H1 (cell line): ENCODE measurements around the gene ZFP57. TPM values are rescaled to one million over a fixed set of nuclear protein-coding genes. Genes with fewer than 3 reads are reported as not detected.

Experiments used
- CTCF ChIA-PET: fragments of 300-600 bp; sonication (Branson Sonifier 250); formaldehyde crosslinking; loops from one replicate; lab custom pipeline; 2021; ENCODE audit not compliant: partially characterized antibody; lab: Charles Lee
- POLR2A ChIA-PET: fragments of 300-600 bp; sonication (Branson Sonifier 250); formaldehyde crosslinking; loops from one replicate; lab custom pipeline; 2021; ENCODE audit warnings: inconsistent platforms; ENCODE audit not compliant: partially characterized antibody; lab: Charles Lee
- DNase-seq, 2 experiments: peaks; one replicate each; pipeline versions ENCODE4 v3.0.0 to v3.0.0-alpha.2; 2010 to 2022; ENCODE audit warnings: low spot score in 2 of 2, low read depth in 1 of 2, mixed read lengths in 1 of 2
- FAIRE-seq: peaks from 2 replicates; lab custom pipeline; 2011; peaks lifted over from hg19 to GRCh38; lab: Jason Lieb, UNC
- H2AFZ ChIP-seq: 2 replicates; pipeline ENCODE4 v1.8.1; 2012; ENCODE audit warnings: low read length, inconsistent platforms
- H2AK5ac ChIP-seq: 2 replicates; pipeline ENCODE4 v1.6.1; 2013; ENCODE audit warnings: low read depth, low read length
- H2BK120ac ChIP-seq: replicated peaks from 2 replicates; pipeline ENCODE3; 2013; ENCODE audit warnings: low read depth, low read length, inconsistent platforms
- H2BK12ac ChIP-seq: 2 replicates; pipeline ENCODE4 v1.6.1; 2013; ENCODE audit warnings: low read depth, low read length
- H2BK15ac ChIP-seq: 2 replicates; pipeline ENCODE4 v1.6.1; 2013; ENCODE audit warnings: low read length
- H2BK20ac ChIP-seq: 2 replicates; pipeline ENCODE4 v1.6.1; 2013; ENCODE audit warnings: low read length
- H2BK5ac ChIP-seq: 2 replicates; pipeline ENCODE4 v1.6.1; 2013; ENCODE audit warnings: low read depth, low read length
- H3K14ac ChIP-seq: 2 replicates; pipeline ENCODE4 v1.6.1; 2013; ENCODE audit warnings: inconsistent platforms; ENCODE audit not compliant: insufficient read length
- H3K18ac ChIP-seq: 2 replicates; pipeline ENCODE4 v1.6.1; 2013; ENCODE audit warnings: low read length; ENCODE audit errors: extremely low read depth
- H3K23ac ChIP-seq: 2 replicates; pipeline ENCODE4 v1.6.1; 2013; ENCODE audit warnings: inconsistent platforms; ENCODE audit not compliant: insufficient read length
- H3K23me2 ChIP-seq: 2 replicates; pipeline ENCODE4 v1.6.1; 2013; ENCODE audit warnings: low read depth, low read length
- H3K27ac ChIP-seq: 2 replicates; pipeline ENCODE4 v1.6.1; 2011; ENCODE audit warnings: low read depth, low read length, inconsistent platforms
- H3K27me3 ChIP-seq, 4 experiments: replicated peaks in 1 of 4; 1 replicate in 1 of 4; 2 replicates in 3 of 4; pipeline versions ENCODE4 v1.6.1 to v1.8.1; 2011 to 2013; ENCODE audit warnings: low read length in 3 of 4, mild to moderate bottlenecking in 3 of 4, inconsistent platforms in 2 of 4, mixed read lengths in 2 of 4, moderate library complexity in 1 of 4; ENCODE audit not compliant: control insufficient read depth in 3 of 4, insufficient read depth in 3 of 4; ENCODE audit errors: extremely low read depth in 1 of 4
- H3K36me3 ChIP-seq, 4 experiments: 2 replicates each; pipeline versions ENCODE4 v1.6.1 to v1.8.1; 2011 to 2013; ENCODE audit warnings: mild to moderate bottlenecking in 4 of 4, low read length in 3 of 4, moderate library complexity in 2 of 4, control low read depth in 1 of 4, inconsistent platforms in 1 of 4; ENCODE audit not compliant: insufficient read depth in 4 of 4, control insufficient read depth in 2 of 4
- H3K4ac ChIP-seq: replicated peaks from 2 replicates; pipeline ENCODE3; 2013; ENCODE audit warnings: low read length, low read depth, mixed read lengths, inconsistent platforms; ENCODE audit not compliant: insufficient read length
- H3K4me1 ChIP-seq, 4 experiments: replicated peaks in 1 of 4; 1 replicate in 1 of 4; 2 replicates in 3 of 4; pipeline versions ENCODE4 v1.6.1 to v1.8.1; 2011 to 2013; ENCODE audit warnings: low read length in 3 of 4, inconsistent platforms in 2 of 4, mixed read lengths in 1 of 4; ENCODE audit not compliant: insufficient read depth in 4 of 4, control insufficient read depth in 3 of 4
- H3K4me2 ChIP-seq, 2 experiments: 2 replicates each; pipeline versions ENCODE4 v1.6.1 to v1.8.1; 2011 to 2013; ENCODE audit warnings: low read depth in 2 of 2, low read length in 2 of 2, control low read depth in 1 of 2, inconsistent platforms in 1 of 2, mild to moderate bottlenecking in 1 of 2; ENCODE audit not compliant: insufficient read depth in 1 of 2
- H3K4me3 ChIP-seq, 4 experiments: fragments of 200-600, 300-600 bp in 1 of 4; sonication (generic), shearing (Covaris generic), sonication (Bioruptor Twin) in 1 of 4; 2 replicates each; pipeline versions ENCODE4 v1.5.1 to v1.8.1; 2011 to 2016; ENCODE audit warnings: low read length in 4 of 4, low read depth in 3 of 4, control low read depth in 2 of 4, inconsistent platforms in 2 of 4, mild to moderate bottlenecking in 2 of 4, mixed read lengths in 1 of 4, moderate library complexity in 1 of 4; ENCODE audit not compliant: insufficient read depth in 2 of 4; ENCODE audit errors: extremely low read depth in 1 of 4
- H3K56ac ChIP-seq: replicated peaks from 2 replicates; pipeline ENCODE3; 2013; ENCODE audit warnings: low read depth, mild to moderate bottlenecking, mixed read lengths, low read length, inconsistent platforms; ENCODE audit not compliant: insufficient read length
- H3K79me1 ChIP-seq: 2 replicates; pipeline ENCODE4 v1.6.1; 2013; ENCODE audit warnings: low read depth, low read length, control low read depth
- H3K79me2 ChIP-seq, 2 experiments: 2 replicates each; pipeline versions ENCODE4 v1.6.1 to v1.8.1; 2012 to 2013; ENCODE audit warnings: low read length in 2 of 2, mild to moderate bottlenecking in 2 of 2, inconsistent platforms in 1 of 2; ENCODE audit not compliant: insufficient read depth in 2 of 2, control insufficient read depth in 1 of 2
- H3K9ac ChIP-seq, 4 experiments: replicated peaks in 1 of 4; 1 replicate in 1 of 4; 2 replicates in 3 of 4; pipeline versions ENCODE4 v1.6.1 to v1.8.1; 2011 to 2013; ENCODE audit warnings: low read depth in 3 of 4, low read length in 3 of 4, control low read depth in 2 of 4, mild to moderate bottlenecking in 2 of 4, moderate library complexity in 2 of 4, inconsistent platforms in 1 of 4; ENCODE audit errors: extremely low read depth in 1 of 4
- H3K9me3 ChIP-seq, 2 experiments: 2 replicates each; pipeline versions ENCODE4 v1.6.1 to v1.8.1; 2012 to 2013; ENCODE audit warnings: mild to moderate bottlenecking in 2 of 2, moderate library complexity in 2 of 2, control low read depth in 1 of 2, inconsistent platforms in 1 of 2, low read depth in 1 of 2, low read length in 1 of 2, mixed read lengths in 1 of 2; ENCODE audit not compliant: insufficient read depth in 2 of 2
- H4K20me1 ChIP-seq, 2 experiments: replicated peaks in 1 of 2; 2 replicates each; pipeline versions ENCODE3 to v1.8.1; 2011 to 2013; ENCODE audit warnings: inconsistent platforms in 2 of 2, low read length in 2 of 2, mild to moderate bottlenecking in 1 of 2; ENCODE audit not compliant: insufficient read depth in 2 of 2, control insufficient read depth in 1 of 2
- H4K5ac ChIP-seq: 2 replicates; pipeline ENCODE4 v1.6.1; 2013; ENCODE audit warnings: low read length, low read depth, mixed read lengths, inconsistent platforms; ENCODE audit not compliant: insufficient read length
- H4K8ac ChIP-seq: 2 replicates; pipeline ENCODE4 v1.8.0; 2013; ENCODE audit warnings: mild to moderate bottlenecking, moderate library complexity, low read length, inconsistent platforms; ENCODE audit not compliant: insufficient read depth; ENCODE audit errors: extremely low read depth
- H4K91ac ChIP-seq: replicated peaks from 2 replicates; pipeline ENCODE3; 2013; ENCODE audit warnings: low read length, mixed read lengths, inconsistent platforms; ENCODE audit not compliant: insufficient read length
- GABPA ChIP-seq: IDR thresholded peaks from 2 replicates; pipeline ENCODE4 v1.6.1; 2011; ENCODE audit warnings: mild to moderate bottlenecking, low read length, moderate library complexity, borderline replicate concordance; ENCODE audit not compliant: insufficient read depth
- JUND ChIP-seq: IDR thresholded peaks from 2 replicates; pipeline ENCODE4 v1.6.1; 2011; ENCODE audit warnings: mild to moderate bottlenecking, improper control_type of control experiment, low read length
- POU5F1 ChIP-seq: IDR thresholded peaks from 2 replicates; pipeline ENCODE4 v1.6.1; 2011; ENCODE audit warnings: low read depth, mild to moderate bottlenecking, low read length, moderate library complexity
- SAP30 ChIP-seq: fragments of 300-600 bp; sonication (generic); IDR thresholded peaks from 2 replicates; pipeline ENCODE4 v1.7.1; 2012; ENCODE audit warnings: low read length, moderate library complexity, mild to moderate bottlenecking, inconsistent platforms; ENCODE audit not compliant: insufficient read depth, insufficient replicate concordance
- SIN3A ChIP-seq, 2 experiments: IDR thresholded peaks in 1 of 2; conservative IDR thresholded peaks in 1 of 2; 2 replicates each; pipeline ENCODE4 v1.6.1; 2011 to 2012; ENCODE audit warnings: low read length in 2 of 2, improper control_type of control experiment in 1 of 2, low read depth in 1 of 2, mild to moderate bottlenecking in 1 of 2
- SIRT6 ChIP-seq: IDR thresholded peaks from one replicate; pipeline ENCODE4 v1.7.1; 2012; ENCODE audit warnings: low read length, inconsistent platforms
- TAF1 ChIP-seq: IDR thresholded peaks from 2 replicates; pipeline ENCODE4 v1.6.1; 2011; ENCODE audit warnings: mild to moderate bottlenecking, low read depth, low read length
- WGBS, 2 experiments: shearing (Covaris generic) in 1 of 2; methylation state at CpG; one replicate each; pipeline versions ENCODE4 v1.1.6 to v1.1.7; 2013 to 2015; ENCODE audit warnings: low lambda C conversion rate in 2 of 2, mixed read lengths in 2 of 2, inconsistent platforms in 1 of 2, low coverage in 1 of 2, missing lambda C conversion rate in 1 of 2; ENCODE audit not compliant: insufficient replicate concordance in 2 of 2, insufficient coverage in 1 of 2, insufficient read length in 1 of 2; ENCODE audit errors: extremely low coverage in 1 of 2, missing lambda C conversion rate in 1 of 2; 5-methylcytosine and 5-hydroxymethylcytosine counted together
- polyA plus RNA-seq, 7 experiments: library from polyadenylated mRNA; depleted of rRNA in 3 of 7; stranded (reverse) in 5 of 7; unstranded in 2 of 7; fragments of >200 nt in 5 of 7; fragments of 200-250 nt in 2 of 7; gene quantifications; 1 replicate in 5 of 7; 2 replicates in 1 of 7; 4 replicates in 1 of 7; pipeline versions ENCODE4 v1.2.1 to v1.2.3, GENCODE V29; 2011 to 2013; ENCODE audit warnings: missing spikeins in 2 of 7, mixed read lengths in 2 of 7
- total RNA-seq: library from RNA; stranded (reverse); fragmentation: NEBNext Ultra II Directional; extraction: Animal tissue kit (Norgen Biotek cat#: 25700); gene quantifications from 2 replicates; pipeline ENCODE4 v1.2.1, GENCODE V29; 2021

ZFP57 gene
- total and polyA plus RNA-seq, 2 of the 8 experiments (the other 6 are each of a cell fraction or from before 2014, with no cell fraction given) = 0.85 to 1.2 TPM

- H4K20me1 ChIP-seq = no peaks in the 10 kb centered on the region
- no peaks in the 10 kb centered on the region for H3K79me1 ChIP-seq
- H3K4ac ChIP-seq = no peak overlapping the region
- DNase-seq = no peak
- no peak overlapping the region for H3K27ac ChIP-seq
- no peak overlapping the region for H3K23ac ChIP-seq
- H3K36me3 ChIP-seq = no peaks in the 10 kb centered on the region
- TF ChIP-seq SIN3A (conservative IDR thresholded peaks at IDR 0.05 in 1 of 2, IDR thresholded peaks at IDR 0.05 in 1 of 2; ENCODE audit: low read depth in 1 of 2, low read length in 2 of 2) (no peak), SIRT6 (no peak), POU5F1 (no peak), TAF1 (no peak), JUND (no peak), GABPA (no peak), SAP30 (no peak)
- H3K9ac ChIP-seq = no peak overlapping the region
- no peak overlapping the region for H3K4me2 ChIP-seq
- peak overlapping the region; percentile 55; the same call in 1 of the 2 replicates for H2BK15ac ChIP-seq
- H3K27me3 ChIP-seq = no peaks in the 10 kb centered on the region
- FAIRE-seq = no peak
- no peak overlapping the region for H2AFZ ChIP-seq
- H3K23me2 ChIP-seq = no peaks in the 10 kb centered on the region
- H3K4me1 ChIP-seq = peaks cover 4 to 13% (median 11%) of the 10 kb centered on the region in 4 experiments
- no peak overlapping the region for H4K8ac ChIP-seq
- ChIA-PET POLR2A (interaction anchor here (2.1 kb wide), 1 partner anchor 10 kb away, joined by 15 read pairs; no protein-coding TSS in a partner anchor), CTCF (interaction anchor here (3.1 to 24.4 kb wide), 5 partner anchors 10 to 40 kb away, joined by 16 to 658 read pairs (median 502); partner anchors contain the start of genes GABBR1 and ZFP57)
- H3K56ac ChIP-seq = no peak overlapping the region
- no peak overlapping the region for H3K4me3 ChIP-seq
- H2BK120ac ChIP-seq = no peak overlapping the region
- H2BK5ac ChIP-seq = no peak overlapping the region
- no peaks in the 10 kb centered on the region for H3K79me2 ChIP-seq
- 84% methylated on average over 2 of the region's 2 CpGs; no CpG with 5 or more reads in 1 of the 2 experiments for WGBS, 2 experiments
- H3K18ac ChIP-seq = no peak overlapping the region
- no peak overlapping the region for H3K14ac ChIP-seq
- H4K91ac ChIP-seq = peak overlapping the region; percentile 95
- H2BK20ac ChIP-seq = peak overlapping the region; percentile 68; the same call in 1 of the 2 replicates
- peak overlapping the region; percentile 72 for H2BK12ac ChIP-seq
- H3K9me3 ChIP-seq = no peaks in the 10 kb centered on the region
- no peak overlapping the region for H2AK5ac ChIP-seq
- no peak overlapping the region for H4K5ac ChIP-seq
These were observed 24.8 kb downstream of the ZFP57 start for GRCh38 chr6:29656157-29656556.
